H1 (cell line): ENCODE data around the gene DLL1. TPM values are rescaled to one million over a fixed set of nuclear protein-coding genes. Genes with fewer than 3 reads are reported as not detected.

Source experiments
- ATF3 ChIP-seq: IDR thresholded peaks from 2 replicates; pipeline ENCODE4 v1.6.1; 2011; ENCODE audit warnings: low read depth, mild to moderate bottlenecking, low read length; ENCODE audit not compliant: insufficient read depth
- BCL11A ChIP-seq, 2 experiments: IDR thresholded peaks; one replicate each; pipeline ENCODE4 v1.6.1; 2011; ENCODE audit warnings: low read depth in 2 of 2, low read length in 2 of 2, mild to moderate bottlenecking in 2 of 2
- CEBPB ChIP-seq: IDR thresholded peaks from 2 replicates; pipeline ENCODE4 v1.6.1; 2012; ENCODE audit warnings: low read depth, low read length
- USF2 ChIP-seq: IDR thresholded peaks from 2 replicates; pipeline ENCODE4 v1.6.1; 2011; ENCODE audit warnings: low read length, improper control_type of control experiment
- polyA plus RNA-seq, 7 experiments: library from polyadenylated mRNA; depleted of rRNA in 3 of 7; stranded (reverse) in 5 of 7; unstranded in 2 of 7; fragments of >200 nt in 5 of 7; fragments of 200-250 nt in 2 of 7; gene quantifications; 1 replicate in 5 of 7; 2 replicates in 1 of 7; 4 replicates in 1 of 7; pipeline versions ENCODE4 v1.2.1 to v1.2.3, GENCODE V29; 2011 to 2013; ENCODE audit warnings: missing spikeins in 2 of 7, mixed read lengths in 2 of 7
- total RNA-seq: library from RNA; stranded (reverse); fragmentation: NEBNext Ultra II Directional; extraction: Animal tissue kit (Norgen Biotek cat#: 25700); gene quantifications from 2 replicates; pipeline ENCODE4 v1.2.1, GENCODE V29; 2021

Gene DLL1
- total and polyA plus RNA-seq, 2 of the 8 experiments (the other 6 are each of a cell fraction or from before 2014, with no cell fraction given), result 1.7 to 3.8 TPM

- TF ChIP-seq USF2 (no peak), ATF3 (no peak), BCL11A (IDR thresholded peaks at IDR 0.05; ENCODE audit: low read depth in 2 of 2, low read length in 2 of 2) (no peak), CEBPB (no peak)
Measured at GRCh38 chr6:170235391-170236125, 55.3 kb downstream of the DLL1 start (continued).
